WI38 (cell line): ENCODE results near the gene PNPLA8.

Experiments used
- H3K4me3 ChIP-seq: 2 replicates; pipeline ENCODE4 v1.5.1; 2011; ENCODE audit warnings: low read depth, mild to moderate bottlenecking, control low read depth, low read length
- CTCF ChIP-seq: IDR thresholded peaks from 2 replicates; pipeline ENCODE4 v1.5.1; 2012; ENCODE audit warnings: low read depth, mild to moderate bottlenecking, control low read depth, low read length

Gene PNPLA8

DNA sequence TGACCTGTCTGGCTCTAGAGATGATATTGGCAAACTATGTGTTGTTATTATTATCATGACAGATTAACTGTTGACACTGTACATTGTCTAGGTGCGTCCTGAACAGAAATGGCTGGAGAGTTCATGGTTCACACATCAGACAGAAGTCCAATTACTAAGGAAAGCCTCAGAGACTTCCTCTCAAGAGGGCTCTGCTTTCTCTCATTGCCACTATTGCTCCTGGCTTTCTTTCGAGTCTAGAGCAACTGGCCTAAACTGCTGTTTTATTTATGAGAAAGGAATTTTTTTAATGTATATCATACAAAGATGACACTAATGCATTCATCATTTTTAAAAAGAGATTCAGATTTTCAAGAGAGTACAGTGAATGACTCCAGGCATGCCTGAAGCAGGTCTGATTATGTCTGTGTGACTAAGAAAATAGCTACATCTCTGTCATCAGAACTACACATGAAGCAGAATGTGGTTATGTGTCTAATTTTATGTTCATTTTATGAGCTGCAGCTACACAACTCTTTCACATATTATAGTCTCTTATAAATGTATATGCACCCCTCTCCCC lies 100.1 kb downstream of the PNPLA8 start:
- no peak for TF ChIP-seq CTCF
- H3K4me3 ChIP-seq = no peak overlapping the region

DNA sequence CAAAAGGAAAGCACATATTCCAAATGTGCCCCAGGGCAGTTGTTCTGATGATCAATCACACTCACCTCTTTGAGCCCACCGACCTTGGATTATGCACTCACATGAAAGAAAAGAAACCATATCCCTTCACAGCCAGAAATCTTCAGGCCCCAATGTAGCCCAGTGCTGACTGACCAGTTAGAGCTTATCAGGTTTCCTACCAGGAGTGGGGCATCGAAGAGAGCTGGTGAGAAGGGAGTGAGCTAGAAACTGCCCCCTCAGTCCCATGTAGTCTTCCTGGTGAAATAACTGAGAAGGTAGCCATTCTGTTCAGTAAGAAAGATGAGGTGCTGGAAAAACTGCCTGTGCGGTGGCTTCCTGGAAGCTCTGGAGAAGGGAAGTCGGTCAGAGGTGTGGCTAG lies 101.9 kb downstream of the PNPLA8 start:
- no peak for TF ChIP-seq CTCF
- H3K4me3 ChIP-seq = no peak overlapping the region

DNA sequence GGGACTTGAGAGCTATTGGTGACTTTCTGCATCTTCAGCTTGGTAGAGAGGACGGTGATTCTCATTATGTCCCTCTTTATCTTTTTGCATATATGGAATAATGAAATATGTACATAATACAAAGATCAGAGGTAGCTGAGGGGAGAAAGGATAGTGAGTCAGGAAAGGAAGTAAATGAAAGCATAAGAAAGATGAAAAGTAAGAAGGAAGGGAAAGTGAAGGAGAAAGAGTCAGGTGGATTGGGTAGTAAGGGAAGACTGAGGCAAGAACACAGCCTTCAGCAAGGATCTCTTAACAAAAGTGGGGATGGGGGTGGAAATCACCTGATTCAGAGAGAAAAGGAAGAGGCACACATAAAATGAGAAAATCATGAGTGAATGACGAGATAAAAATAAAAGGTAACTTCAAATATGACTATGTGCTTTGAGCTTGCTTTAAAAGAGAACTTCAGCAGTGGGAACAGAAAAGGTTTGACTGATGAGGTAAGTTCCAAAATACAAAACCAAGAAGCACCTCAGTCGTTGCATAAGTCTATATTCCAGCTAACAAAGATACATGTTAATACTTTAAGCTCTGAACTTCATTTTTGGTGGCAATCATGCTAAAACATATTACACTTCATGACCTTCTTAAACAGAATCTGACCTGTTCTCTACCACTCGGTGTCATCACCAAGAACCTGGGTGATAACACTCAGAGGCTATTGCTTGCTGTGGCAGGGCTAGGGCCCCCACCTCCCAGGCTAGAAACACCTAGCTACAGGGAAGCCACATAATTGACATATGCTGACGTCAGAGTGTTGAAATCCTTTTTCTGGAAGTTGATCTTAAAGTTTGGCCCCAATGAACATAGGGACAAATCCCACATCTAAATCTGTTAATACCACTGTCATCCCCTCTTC lies 102.6 kb downstream of the PNPLA8 start:
- no peak for TF ChIP-seq CTCF
- H3K4me3 ChIP-seq = no peak overlapping the region

DNA sequence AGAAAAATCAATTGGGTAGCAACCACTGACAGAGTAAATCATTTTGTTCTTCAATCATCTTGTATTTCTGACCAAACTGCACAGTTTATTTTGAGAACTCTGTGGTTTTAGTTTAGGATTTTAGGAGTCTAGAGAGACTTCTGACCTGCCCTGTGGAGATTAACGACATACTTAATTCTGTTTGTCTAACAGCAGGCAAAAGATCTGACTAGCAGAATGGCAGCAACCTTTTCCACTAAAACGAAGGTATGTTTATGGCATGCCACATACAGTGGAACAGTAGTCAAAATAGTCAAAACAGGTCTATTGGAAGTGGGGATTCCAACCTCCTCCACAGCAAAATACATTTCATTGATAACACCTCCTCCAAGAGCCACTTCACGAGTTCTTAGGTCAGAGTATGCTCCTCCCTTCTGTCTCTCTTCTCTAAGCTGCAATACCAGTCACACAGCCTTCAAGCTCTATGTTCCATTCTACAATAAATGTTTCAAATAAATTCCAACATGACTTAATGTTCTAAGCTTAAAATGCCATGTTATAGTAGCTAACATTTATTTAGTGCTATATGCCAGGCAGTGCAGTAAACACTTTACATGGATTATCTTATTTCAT lies 104.1 kb downstream of the PNPLA8 start:
- no peak overlapping the region for H3K4me3 ChIP-seq
- no peak for TF ChIP-seq CTCF
